ENCODE measurements around the gene KAZN.

DNA sequence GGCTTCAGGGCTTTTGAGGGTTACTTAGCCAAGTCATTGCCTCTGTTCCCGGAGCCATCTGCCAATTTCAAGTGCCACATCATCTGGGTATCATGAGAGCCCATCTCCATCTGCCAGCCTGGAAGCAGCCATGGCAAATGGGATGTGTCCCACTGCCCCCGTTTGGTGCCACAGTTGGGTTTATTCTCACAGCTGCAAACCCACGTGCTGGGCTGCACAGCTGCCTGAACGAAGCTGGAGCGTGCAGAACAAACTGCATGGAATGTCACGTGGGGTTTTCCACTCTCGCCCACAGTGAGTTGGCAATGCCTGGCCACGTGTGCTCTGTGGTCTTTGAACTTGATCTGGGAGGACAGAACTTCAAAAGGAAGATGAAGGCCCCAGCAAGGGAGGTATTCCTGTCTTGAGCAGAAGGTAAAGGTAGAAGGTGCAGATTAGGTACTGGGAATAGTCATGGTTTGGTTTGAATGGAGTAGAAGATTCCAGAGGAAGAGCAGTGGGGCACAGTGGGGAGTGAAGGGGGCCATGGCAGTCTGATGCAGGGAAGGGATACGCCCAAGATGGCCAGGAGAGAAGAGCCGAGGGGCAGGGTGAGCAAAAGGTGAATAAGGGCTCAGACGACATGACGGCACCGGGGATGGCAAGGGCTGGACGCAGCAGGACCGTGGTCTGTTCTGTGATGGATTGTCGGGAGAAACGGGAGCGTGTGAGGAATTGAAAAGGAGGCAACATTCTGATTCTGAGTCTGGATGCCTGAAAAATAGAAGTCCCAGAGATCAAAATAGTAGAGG, 222.0 kb downstream of the KAZN start:
- TF ChIP-seq SP1 (IDR thresholded peaks at IDR 0.05) (no peak), ZNF384 (IDR thresholded peaks at IDR 0.05) (no peak), FOXK2 (IDR thresholded peaks at IDR 0.05) (no peak), ELF4 (IDR thresholded peaks at IDR 0.05) (no peak), CTBP1 (IDR thresholded peaks at IDR 0.05; ENCODE audit: borderline replicate concordance) (no peak), LEF1 (IDR thresholded peaks at IDR 0.05; ENCODE audit: borderline replicate concordance) (no peak), NFRKB (IDR thresholded peaks at IDR 0.05) (no peak), FOXM1 (IDR thresholded peaks at IDR 0.05; ENCODE audit: borderline replicate concordance) (no peak)
- TF ChIP-seq, protein P1, sequence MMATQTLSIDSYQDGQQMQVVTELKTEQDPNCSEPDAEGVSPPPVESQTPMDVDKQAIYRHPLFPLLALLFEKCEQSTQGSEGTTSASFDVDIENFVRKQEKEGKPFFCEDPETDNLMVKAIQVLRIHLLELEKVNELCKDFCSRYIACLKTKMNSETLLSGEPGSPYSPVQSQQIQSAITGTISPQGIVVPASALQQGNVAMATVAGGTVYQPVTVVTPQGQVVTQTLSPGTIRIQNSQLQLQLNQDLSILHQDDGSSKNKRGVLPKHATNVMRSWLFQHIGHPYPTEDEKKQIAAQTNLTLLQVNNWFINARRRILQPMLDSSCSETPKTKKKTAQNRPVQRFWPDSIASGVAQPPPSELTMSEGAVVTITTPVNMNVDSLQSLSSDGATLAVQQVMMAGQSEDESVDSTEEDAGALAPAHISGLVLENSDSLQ (IDR thresholded peaks at IDR 0.05): no peak

Data from HEK293T (cell line).